ENCODE results near the gene MS4A18.

Gene MS4A18

DNA sequence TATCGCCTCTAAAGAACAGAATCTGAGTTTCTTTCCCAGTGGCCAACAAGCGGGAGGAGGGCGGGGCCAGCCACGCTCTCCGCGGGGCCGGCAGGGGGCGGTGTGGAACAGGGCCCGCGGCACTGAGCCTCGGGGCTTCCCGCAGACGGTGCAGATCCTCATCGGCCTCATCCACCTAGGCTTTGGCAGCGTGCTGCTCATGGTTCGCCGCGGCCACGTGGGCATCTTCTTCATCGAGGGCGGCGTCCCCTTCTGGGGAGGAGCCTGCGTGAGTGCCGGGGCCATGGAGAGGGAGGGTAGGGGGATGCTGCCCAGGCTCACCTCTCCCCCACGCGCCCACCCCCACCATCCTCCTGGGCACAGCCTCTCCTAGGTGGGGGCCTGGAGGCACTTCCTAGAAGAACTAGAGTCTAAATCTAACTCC is 42.9 kb downstream of the MS4A18 start:
- no peak overlapping the region for H3K27ac ChIP-seq
- DNase-seq: peak in 1 of 2 donors; percentile 42
- H3K4me3 ChIP-seq: no peak overlapping the region
- no peaks in the 10 kb centered on the region for H3K4me1 ChIP-seq
- TF ChIP-seq, protein P1, sequence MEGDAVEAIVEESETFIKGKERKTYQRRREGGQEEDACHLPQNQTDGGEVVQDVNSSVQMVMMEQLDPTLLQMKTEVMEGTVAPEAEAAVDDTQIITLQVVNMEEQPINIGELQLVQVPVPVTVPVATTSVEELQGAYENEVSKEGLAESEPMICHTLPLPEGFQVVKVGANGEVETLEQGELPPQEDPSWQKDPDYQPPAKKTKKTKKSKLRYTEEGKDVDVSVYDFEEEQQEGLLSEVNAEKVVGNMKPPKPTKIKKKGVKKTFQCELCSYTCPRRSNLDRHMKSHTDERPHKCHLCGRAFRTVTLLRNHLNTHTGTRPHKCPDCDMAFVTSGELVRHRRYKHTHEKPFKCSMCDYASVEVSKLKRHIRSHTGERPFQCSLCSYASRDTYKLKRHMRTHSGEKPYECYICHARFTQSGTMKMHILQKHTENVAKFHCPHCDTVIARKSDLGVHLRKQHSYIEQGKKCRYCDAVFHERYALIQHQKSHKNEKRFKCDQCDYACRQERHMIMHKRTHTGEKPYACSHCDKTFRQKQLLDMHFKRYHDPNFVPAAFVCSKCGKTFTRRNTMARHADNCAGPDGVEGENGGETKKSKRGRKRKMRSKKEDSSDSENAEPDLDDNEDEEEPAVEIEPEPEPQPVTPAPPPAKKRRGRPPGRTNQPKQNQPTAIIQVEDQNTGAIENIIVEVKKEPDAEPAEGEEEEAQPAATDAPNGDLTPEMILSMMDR (IDR thresholded peaks at IDR 0.05): no peak
- H3K9me3 ChIP-seq: no peaks in the 10 kb centered on the region
- no peaks in the 10 kb centered on the region for H3K36me3 ChIP-seq
- peaks cover 0 to 59% of the 10 kb centered on the region in 2 donors for H3K27me3 ChIP-seq
- intact Hi-C loops (cut with DNase I; ENCODE audit: low total_unique reads): no loop called here

DNA sequence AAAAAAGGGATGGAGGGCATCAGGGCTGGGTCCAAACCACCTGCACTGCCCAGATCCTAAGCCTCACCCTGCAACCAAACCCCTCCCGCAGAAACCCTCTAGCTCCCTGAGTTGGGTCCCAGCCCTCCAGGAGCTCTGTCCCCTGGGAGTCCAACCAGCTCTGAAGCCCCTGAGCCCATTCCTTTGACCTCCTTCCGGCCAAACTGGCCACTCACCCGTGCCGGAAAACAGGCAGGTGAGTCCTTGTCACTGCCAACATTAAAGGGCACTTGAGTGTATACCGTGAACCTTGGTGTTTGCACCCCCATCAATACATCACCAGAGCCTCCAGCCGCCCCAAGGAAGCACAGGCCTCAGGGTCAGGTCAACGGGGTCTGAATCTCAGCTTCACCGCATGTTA is 43.7 kb downstream of the MS4A18 start:
- peaks cover 0 to 65% of the 10 kb centered on the region in 2 donors for H3K27me3 ChIP-seq

DNA sequence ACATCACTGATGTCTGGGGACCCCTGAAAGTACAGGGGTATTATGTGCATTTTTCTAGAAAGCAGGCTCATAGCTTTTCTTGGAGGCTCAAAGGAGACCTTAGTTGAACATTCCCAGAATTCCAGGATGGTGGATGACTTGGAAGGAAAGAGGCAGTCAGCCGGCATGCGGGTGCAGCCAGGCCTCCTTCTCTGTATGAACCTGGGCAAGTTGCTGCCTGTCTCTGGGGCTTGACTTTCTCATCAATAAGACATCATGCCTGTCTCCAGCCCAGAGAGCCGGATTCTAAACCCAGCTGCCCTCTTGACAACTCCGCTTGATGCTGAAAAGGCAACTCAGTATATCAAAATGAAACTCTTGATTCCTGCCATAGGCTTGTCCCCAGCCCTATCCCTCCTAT is 44.8 kb downstream of the MS4A18 start:
- TF ChIP-seq, protein P1 (IDR thresholded peaks at IDR 0.05): no peak
- Histone ChIP-seq H3K27me3 (peaks cover 0 to 58% of the 10 kb centered on the region in 2 donors), H3K36me3 (no peaks in the 10 kb centered on the region), H3K27ac (no peak overlapping the region), H3K4me3 (no peak overlapping the region), H3K9me3 (no peaks in the 10 kb centered on the region), H3K4me1 (no peaks in the 10 kb centered on the region)
- intact Hi-C loops (cut with DNase I; ENCODE audit: low total_unique reads): no loop called here
- peak in 1 of 2 donors; percentile 31 for DNase-seq

More for the DNA sequence above, 43.7 kb downstream of the MS4A18 start:
- no peak overlapping the region for H3K4me3 ChIP-seq
- H3K36me3 ChIP-seq: no peaks in the 10 kb centered on the region
- intact Hi-C loops (cut with DNase I; ENCODE audit: low total_unique reads): no loop called here
- TF ChIP-seq, protein P1 (IDR thresholded peaks at IDR 0.05): no peak
- peak in 1 of 2 donors; percentile 41 for DNase-seq
- H3K9me3 ChIP-seq: no peaks in the 10 kb centered on the region
- H3K4me1 ChIP-seq: no peaks in the 10 kb centered on the region
- H3K27ac ChIP-seq: no peak overlapping the region

DNA sequence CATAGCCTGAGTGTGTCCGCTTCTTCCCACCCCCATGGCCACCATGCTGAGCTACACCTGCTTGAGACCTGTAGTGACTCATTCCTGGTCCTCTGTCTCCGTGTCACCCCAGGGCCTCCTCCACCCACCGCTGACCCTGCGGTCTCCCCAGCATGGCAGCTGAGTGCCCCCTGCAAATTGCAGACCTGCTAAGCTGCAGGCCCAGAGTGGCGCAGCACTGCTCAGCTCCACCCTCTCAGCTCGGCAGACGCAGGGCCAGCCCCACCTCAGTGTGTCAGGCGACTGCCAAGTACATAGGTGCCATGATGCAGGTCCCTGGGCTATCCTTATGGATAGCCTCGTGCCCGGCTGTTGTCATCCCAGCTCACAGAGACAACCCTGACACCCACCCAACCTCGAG is 45.3 kb downstream of the MS4A18 start:
- Histone ChIP-seq H3K36me3 (no peaks in the 10 kb centered on the region), H3K4me3 (no peak overlapping the region), H3K27me3 (peaks cover 0 to 55% of the 10 kb centered on the region in 2 donors), H3K4me1 (peaks cover 0 to 2% (median under 1%) of the 10 kb centered on the region in 4 donors), H3K9me3 (no peaks in the 10 kb centered on the region), H3K27ac (no peak overlapping the region)
- intact Hi-C loops (cut with DNase I; ENCODE audit: low total_unique reads): no loop called here
- TF ChIP-seq, protein P1 (IDR thresholded peaks at IDR 0.05): no peak
- no peak for DNase-seq

DNA sequence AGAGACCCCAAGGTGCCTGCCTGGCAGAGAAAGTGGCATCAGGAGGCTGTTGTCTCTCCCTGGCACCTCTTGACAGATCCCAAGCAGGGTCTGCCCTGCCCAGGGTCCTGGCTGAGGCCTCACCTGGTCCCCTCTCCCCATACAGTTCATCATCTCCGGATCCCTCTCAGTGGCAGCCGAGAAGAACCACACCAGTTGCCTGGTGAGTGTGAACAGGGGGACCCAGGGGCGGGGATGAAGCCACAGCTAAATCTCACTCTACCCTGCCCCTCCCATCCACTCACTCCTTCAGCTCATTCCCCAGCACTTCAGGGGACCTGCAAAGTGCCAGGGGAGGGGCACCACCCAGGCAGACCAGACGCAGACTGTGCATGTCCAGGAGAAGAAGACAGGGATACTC is 46.6 kb downstream of the MS4A18 start:
- Histone ChIP-seq H3K4me3 (no peak overlapping the region), H3K27me3 (peaks cover 0 to 47% of the 10 kb centered on the region in 2 donors), H3K4me1 (peaks cover 0 to 11% (median 6%) of the 10 kb centered on the region in 4 donors), H3K9me3 (no peaks in the 10 kb centered on the region), H3K36me3 (no peaks in the 10 kb centered on the region), H3K27ac (no peak overlapping the region)
- TF ChIP-seq, protein P1 (IDR thresholded peaks at IDR 0.05): no peak
- intact Hi-C loops (cut with DNase I; ENCODE audit: low total_unique reads): no loop called here
- DNase-seq: no peak
